ENCODE measurements around the gene HNMT. TPM values are rescaled to one million over a fixed set of nuclear protein-coding genes. Genes with fewer than 3 reads are reported as not detected.

Gene HNMT
- total and polyA plus RNA-seq, 2 of the 13 experiments (the other 11 are each of a cell fraction or from before 2014, with no cell fraction given), result 279 to 309 TPM

DNA sequence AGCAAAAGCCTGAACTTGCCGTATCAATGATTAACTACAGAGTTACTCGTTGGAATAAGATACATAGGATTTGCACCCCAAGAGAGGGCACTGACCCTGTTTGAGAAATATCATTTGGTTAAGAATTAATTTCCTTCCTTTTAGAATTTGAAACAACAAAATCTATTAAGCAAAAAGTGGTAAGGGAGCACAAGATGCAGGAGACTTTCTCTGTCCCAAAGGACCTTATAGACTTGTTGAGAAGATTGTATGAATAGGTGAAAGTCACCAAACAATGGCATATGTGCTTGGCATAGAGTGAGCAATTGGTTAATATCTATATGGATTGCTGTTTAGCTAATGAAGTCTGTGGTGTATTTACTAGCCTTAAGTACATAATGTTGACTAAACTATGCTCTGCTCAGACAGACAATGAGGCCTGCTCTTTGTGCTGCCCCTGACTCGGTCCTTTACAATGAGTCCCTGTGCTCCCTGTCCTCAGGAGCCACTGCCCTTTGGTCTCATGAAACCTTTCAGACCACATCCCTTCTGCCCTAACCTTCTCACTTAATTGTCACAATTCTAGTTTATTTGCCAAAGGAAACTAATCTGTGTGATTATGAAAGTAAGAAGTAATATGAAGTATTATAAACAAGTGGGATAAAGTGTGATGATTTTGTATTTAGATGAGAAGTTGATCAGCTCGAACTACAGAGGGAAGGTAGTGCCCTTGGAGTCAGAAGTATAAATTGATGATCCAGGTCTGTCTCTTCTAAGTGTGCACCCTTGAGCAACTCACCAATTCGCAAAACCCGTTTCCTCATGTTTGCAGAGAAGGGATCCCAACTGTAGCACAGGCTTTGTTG, 21.2 kb upstream of the HNMT start (continued):
- peak; percentile 43; the same call in 1 of the 2 replicates for TF ChIP-seq ZSCAN31 (CRISPR knock-in tag; IDR thresholded peaks at IDR 0.05; ENCODE audit: low read depth)
- TF ChIP-seq ZNF430 (CRISPR knock-in tag; IDR thresholded peaks at IDR 0.05), result peak; percentile 67
- TF ChIP-seq ZNF652 (CRISPR knock-in tag; IDR thresholded peaks at IDR 0.05; ENCODE audit: borderline replicate concordance, low read depth), result peak; percentile 94
- TF ChIP-seq, protein P1, sequence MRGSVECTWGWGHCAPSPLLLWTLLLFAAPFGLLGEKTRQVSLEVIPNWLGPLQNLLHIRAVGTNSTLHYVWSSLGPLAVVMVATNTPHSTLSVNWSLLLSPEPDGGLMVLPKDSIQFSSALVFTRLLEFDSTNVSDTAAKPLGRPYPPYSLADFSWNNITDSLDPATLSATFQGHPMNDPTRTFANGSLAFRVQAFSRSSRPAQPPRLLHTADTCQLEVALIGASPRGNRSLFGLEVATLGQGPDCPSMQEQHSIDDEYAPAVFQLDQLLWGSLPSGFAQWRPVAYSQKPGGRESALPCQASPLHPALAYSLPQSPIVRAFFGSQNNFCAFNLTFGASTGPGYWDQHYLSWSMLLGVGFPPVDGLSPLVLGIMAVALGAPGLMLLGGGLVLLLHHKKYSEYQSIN (CRISPR knock-in tag; IDR thresholded peaks at IDR 0.05; ENCODE audit: borderline replicate concordance), result no peak
- TF ChIP-seq ZNF747 (CRISPR knock-in tag; IDR thresholded peaks at IDR 0.05; ENCODE audit: borderline replicate concordance), result no peak; the same call in 1 of the 2 replicates
- TF ChIP-seq, protein P2, sequence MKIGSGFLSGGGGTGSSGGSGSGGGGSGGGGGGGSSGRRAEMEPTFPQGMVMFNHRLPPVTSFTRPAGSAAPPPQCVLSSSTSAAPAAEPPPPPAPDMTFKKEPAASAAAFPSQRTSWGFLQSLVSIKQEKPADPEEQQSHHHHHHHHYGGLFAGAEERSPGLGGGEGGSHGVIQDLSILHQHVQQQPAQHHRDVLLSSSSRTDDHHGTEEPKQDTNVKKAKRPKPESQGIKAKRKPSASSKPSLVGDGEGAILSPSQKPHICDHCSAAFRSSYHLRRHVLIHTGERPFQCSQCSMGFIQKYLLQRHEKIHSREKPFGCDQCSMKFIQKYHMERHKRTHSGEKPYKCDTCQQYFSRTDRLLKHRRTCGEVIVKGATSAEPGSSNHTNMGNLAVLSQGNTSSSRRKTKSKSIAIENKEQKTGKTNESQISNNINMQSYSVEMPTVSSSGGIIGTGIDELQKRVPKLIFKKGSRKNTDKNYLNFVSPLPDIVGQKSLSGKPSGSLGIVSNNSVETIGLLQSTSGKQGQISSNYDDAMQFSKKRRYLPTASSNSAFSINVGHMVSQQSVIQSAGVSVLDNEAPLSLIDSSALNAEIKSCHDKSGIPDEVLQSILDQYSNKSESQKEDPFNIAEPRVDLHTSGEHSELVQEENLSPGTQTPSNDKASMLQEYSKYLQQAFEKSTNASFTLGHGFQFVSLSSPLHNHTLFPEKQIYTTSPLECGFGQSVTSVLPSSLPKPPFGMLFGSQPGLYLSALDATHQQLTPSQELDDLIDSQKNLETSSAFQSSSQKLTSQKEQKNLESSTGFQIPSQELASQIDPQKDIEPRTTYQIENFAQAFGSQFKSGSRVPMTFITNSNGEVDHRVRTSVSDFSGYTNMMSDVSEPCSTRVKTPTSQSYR (CRISPR knock-in tag; IDR thresholded peaks at IDR 0.05; ENCODE audit: borderline replicate concordance), result 0 out of 2 replicates have a peak, but pooled peaks have one; percentile 4
- TF ChIP-seq, protein P3, sequence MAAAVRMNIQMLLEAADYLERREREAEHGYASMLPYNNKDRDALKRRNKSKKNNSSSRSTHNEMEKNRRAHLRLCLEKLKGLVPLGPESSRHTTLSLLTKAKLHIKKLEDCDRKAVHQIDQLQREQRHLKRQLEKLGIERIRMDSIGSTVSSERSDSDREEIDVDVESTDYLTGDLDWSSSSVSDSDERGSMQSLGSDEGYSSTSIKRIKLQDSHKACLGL (CRISPR knock-in tag; IDR thresholded peaks at IDR 0.05), result no peak
- 0 out of 2 replicates have a peak, but pooled peaks have one; percentile 65 for TF ChIP-seq RORA (CRISPR knock-in tag; IDR thresholded peaks at IDR 0.05)
- TF ChIP-seq AGO1 (IDR thresholded peaks at IDR 0.05; ENCODE audit: low read depth, low read length, poor library complexity, severe bottlenecking), result no peak
- TF ChIP-seq, protein P4, sequence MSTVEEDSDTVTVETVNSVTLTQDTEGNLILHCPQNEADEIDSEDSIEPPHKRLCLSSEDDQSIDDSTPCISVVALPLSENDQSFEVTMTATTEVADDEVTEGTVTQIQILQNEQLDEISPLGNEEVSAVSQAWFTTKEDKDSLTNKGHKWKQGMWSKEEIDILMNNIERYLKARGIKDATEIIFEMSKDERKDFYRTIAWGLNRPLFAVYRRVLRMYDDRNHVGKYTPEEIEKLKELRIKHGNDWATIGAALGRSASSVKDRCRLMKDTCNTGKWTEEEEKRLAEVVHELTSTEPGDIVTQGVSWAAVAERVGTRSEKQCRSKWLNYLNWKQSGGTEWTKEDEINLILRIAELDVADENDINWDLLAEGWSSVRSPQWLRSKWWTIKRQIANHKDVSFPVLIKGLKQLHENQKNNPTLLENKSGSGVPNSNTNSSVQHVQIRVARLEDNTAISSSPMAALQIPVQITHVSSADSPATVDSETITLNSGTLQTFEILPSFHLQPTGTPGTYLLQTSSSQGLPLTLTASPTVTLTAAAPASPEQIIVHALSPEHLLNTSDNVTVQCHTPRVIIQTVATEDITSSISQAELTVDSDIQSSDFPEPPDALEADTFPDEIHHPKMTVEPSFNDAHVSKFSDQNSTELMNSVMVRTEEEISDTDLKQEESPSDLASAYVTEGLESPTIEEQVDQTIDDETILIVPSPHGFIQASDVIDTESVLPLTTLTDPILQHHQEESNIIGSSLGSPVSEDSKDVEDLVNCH (CRISPR knock-in tag; IDR thresholded peaks at IDR 0.05), result no peak
- peak; percentile 79; the same call in 1 of the 2 replicates for TF ChIP-seq BRD4 (CRISPR knock-in tag; IDR thresholded peaks at IDR 0.05)
- no peak for TF ChIP-seq SRY (CRISPR knock-in tag; IDR thresholded peaks at IDR 0.05)
- TF ChIP-seq ZNF329 (CRISPR knock-in tag; IDR thresholded peaks at IDR 0.05; ENCODE audit: low read depth), result no peak
- TF ChIP-seq, protein P5, sequence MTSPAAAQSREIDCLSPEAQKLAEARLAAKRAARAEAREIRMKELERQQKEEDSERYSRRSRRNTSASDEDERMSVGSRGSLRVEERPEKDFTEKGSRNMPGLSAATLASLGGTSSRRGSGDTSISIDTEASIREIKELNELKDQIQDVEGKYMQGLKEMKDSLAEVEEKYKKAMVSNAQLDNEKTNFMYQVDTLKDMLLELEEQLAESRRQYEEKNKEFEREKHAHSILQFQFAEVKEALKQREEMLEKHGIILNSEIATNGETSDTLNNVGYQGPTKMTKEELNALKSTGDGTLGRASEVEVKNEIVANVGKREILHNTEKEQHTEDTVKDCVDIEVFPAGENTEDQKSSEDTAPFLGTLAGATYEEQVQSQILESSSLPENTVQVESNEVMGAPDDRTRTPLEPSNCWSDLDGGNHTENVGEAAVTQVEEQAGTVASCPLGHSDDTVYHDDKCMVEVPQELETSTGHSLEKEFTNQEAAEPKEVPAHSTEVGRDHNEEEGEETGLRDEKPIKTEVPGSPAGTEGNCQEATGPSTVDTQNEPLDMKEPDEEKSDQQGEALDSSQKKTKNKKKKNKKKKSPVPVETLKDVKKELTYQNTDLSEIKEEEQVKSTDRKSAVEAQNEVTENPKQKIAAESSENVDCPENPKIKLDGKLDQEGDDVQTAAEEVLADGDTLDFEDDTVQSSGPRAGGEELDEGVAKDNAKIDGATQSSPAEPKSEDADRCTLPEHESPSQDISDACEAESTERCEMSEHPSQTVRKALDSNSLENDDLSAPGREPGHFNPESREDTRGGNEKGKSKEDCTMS (CRISPR knock-in tag; conservative IDR thresholded peaks at IDR 0.05), result no peak
- TF ChIP-seq HNRNPK (IDR thresholded peaks at IDR 0.05; ENCODE audit: low read depth, low read length, poor library complexity, severe bottlenecking), result no peak
- TF ChIP-seq ZNF484 (CRISPR knock-in tag; IDR thresholded peaks at IDR 0.05; ENCODE audit: borderline replicate concordance, low read depth), result no peak
- no peak for TF ChIP-seq NFYB (CRISPR knock-in tag; IDR thresholded peaks at IDR 0.05)

Data from HepG2 (cell line).